IMR-90 (cell line): Measurements from ENCODE around the gene USP16. TPM values are rescaled to one million over a fixed set of nuclear protein-coding genes. Genes with fewer than 3 reads are reported as not detected.

ENCODE experiments used
- ATAC-seq: fragments of 200-7000 bp; cut with Tn5 transposase; 2 replicates; pipeline ENCODE4 v1.9.1; 2020; ENCODE audit warnings: low read depth, mild to moderate bottlenecking, moderate library complexity
- BruUV-seq: library from RNA; stranded (reverse); fragments of 400-500 nt; replicated peaks from 2 replicates; lab custom pipeline; 2021; lab: Mats Ljungman, UMichigan
- CTCF ChIA-PET: fragments of 300-600 bp; formaldehyde crosslinking; extraction: SDS; loops from one replicate; lab custom pipeline; 2021; ENCODE audit warnings: antibody characterized with exemption; lab: Yijun Ruan, JAX
- POLR2A ChIA-PET: fragments of 300-600 bp; sonication (Branson Sonifier 250); formaldehyde crosslinking; loops from one replicate; lab custom pipeline; 2022; ENCODE audit warnings: antibody characterized with exemption; ENCODE audit not compliant: unreplicated experiment; lab: Charles Lee
- DNase-seq: peaks from one replicate; pipeline ENCODE4 v3.0.0; 2013
- H2AFZ ChIP-seq: replicated peaks from 2 replicates; pipeline ENCODE3; 2013; ENCODE audit warnings: low read length, mild to moderate bottlenecking; ENCODE audit not compliant: poor library complexity
- H2AK5ac ChIP-seq: 2 replicates; pipeline ENCODE4 v1.6.1; 2013; ENCODE audit warnings: low read depth, low read length, inconsistent platforms
- H2AK9ac ChIP-seq: replicated peaks from 2 replicates; pipeline ENCODE3; 2013; ENCODE audit warnings: mild to moderate bottlenecking, low read depth, low read length, moderate library complexity; ENCODE audit not compliant: poor library complexity
- H2BK120ac ChIP-seq: 2 replicates; pipeline ENCODE4 v1.6.1; 2013; ENCODE audit warnings: low read depth, low read length, inconsistent platforms
- H2BK15ac ChIP-seq: 3 replicates; pipeline ENCODE4 v1.6.1; 2013; ENCODE audit warnings: low read depth, low read length, inconsistent platforms
- H2BK20ac ChIP-seq: 2 replicates; pipeline ENCODE4 v1.6.1; 2013; ENCODE audit warnings: low read depth, mild to moderate bottlenecking, inconsistent platforms, low read length, moderate library complexity
- H2BK5ac ChIP-seq: 2 replicates; pipeline ENCODE4 v1.6.1; 2013; ENCODE audit warnings: mild to moderate bottlenecking, low read depth, low read length, inconsistent platforms; ENCODE audit not compliant: poor library complexity, severe bottlenecking
- H3K14ac ChIP-seq: replicated peaks from 2 replicates; pipeline ENCODE4 v1.6.1; 2013; ENCODE audit warnings: low read depth, low read length, inconsistent platforms
- H3K18ac ChIP-seq: 2 replicates; pipeline ENCODE4 v1.6.1; 2013; ENCODE audit warnings: low read depth, low read length, control low read depth
- H3K23ac ChIP-seq: 2 replicates; pipeline ENCODE4 v1.6.1; 2013; ENCODE audit warnings: low read depth, low read length, inconsistent platforms
- H3K27ac ChIP-seq: 2 replicates; pipeline ENCODE4 v1.5.1; 2013; ENCODE audit warnings: mild to moderate bottlenecking, control low read depth, low read length; ENCODE audit not compliant: insufficient read depth
- H3K27me3 ChIP-seq: 2 replicates; pipeline ENCODE4 v1.6.1; 2013; ENCODE audit warnings: low read length; ENCODE audit not compliant: control insufficient read depth, insufficient read depth
- H3K36me3 ChIP-seq: 2 replicates; pipeline ENCODE4 v1.6.1; 2013; ENCODE audit warnings: low read length, mixed read lengths; ENCODE audit not compliant: control insufficient read depth, insufficient read depth
- H3K4ac ChIP-seq: 2 replicates; pipeline ENCODE4 v1.6.1; 2013; ENCODE audit warnings: low read depth, low read length, inconsistent platforms
- H3K4me1 ChIP-seq: 2 replicates; pipeline ENCODE4 v1.6.1; 2013; ENCODE audit warnings: low read length, mixed read lengths; ENCODE audit not compliant: control insufficient read depth, insufficient read depth
- H3K4me2 ChIP-seq: 2 replicates; pipeline ENCODE4 v1.6.1; 2013; ENCODE audit warnings: low read depth, mild to moderate bottlenecking, control low read depth, low read length, moderate library complexity
- H3K4me3 ChIP-seq: 2 replicates; pipeline ENCODE4 v1.5.1; 2013; ENCODE audit warnings: low read depth, mild to moderate bottlenecking, control low read depth, low read length, moderate library complexity; ENCODE audit not compliant: insufficient read depth
- H3K56ac ChIP-seq: 2 replicates; pipeline ENCODE4 v1.6.1; 2013; ENCODE audit warnings: low read length, inconsistent platforms; ENCODE audit not compliant: insufficient read depth; ENCODE audit errors: extremely low read depth
- H3K79me1 ChIP-seq, 2 experiments: 2 replicates each; pipeline ENCODE4 v1.6.1; 2013; ENCODE audit warnings: low read length in 2 of 2, inconsistent platforms in 1 of 2, low read depth in 1 of 2
- H3K9ac ChIP-seq: 2 replicates; pipeline ENCODE4 v1.6.1; 2013; ENCODE audit warnings: low read depth, low read length, control low read depth
- H3K9me1 ChIP-seq: 2 replicates; pipeline ENCODE4 v1.6.1; 2013; ENCODE audit warnings: low read length, inconsistent platforms; ENCODE audit not compliant: insufficient read depth
- H3K9me3 ChIP-seq: 2 replicates; pipeline ENCODE4 v1.6.1; 2013; ENCODE audit warnings: low read length; ENCODE audit not compliant: control insufficient read depth, insufficient read depth
- H4K20me1 ChIP-seq: 2 replicates; pipeline ENCODE4 v1.6.1; 2013; ENCODE audit warnings: low read length, inconsistent platforms; ENCODE audit not compliant: insufficient read depth
- H4K5ac ChIP-seq: 2 replicates; pipeline ENCODE4 v1.6.1; 2013; ENCODE audit warnings: mild to moderate bottlenecking, low read depth, low read length, control low read depth
- H4K8ac ChIP-seq, 2 experiments: 2 replicates each; pipeline ENCODE4 v1.6.1; 2013; ENCODE audit warnings: low read depth in 2 of 2, low read length in 2 of 2, control low read depth in 1 of 2, inconsistent platforms in 1 of 2
- H4K91ac ChIP-seq: 2 replicates; pipeline ENCODE4 v1.6.1; 2013; ENCODE audit warnings: low read depth, low read length, inconsistent platforms; ENCODE audit not compliant: insufficient read depth
- BHLHE40 ChIP-seq: fragments of 150-350 bp; IDR thresholded peaks from 2 replicates; pipeline ENCODE4 v1.6.1; 2016; ENCODE audit warnings: mild to moderate bottlenecking, low read depth, low read length
- CEBPB ChIP-seq: IDR thresholded peaks from 2 replicates; pipeline ENCODE4 v1.6.1; 2012; ENCODE audit warnings: low read depth, low read length, improper control_type of control experiment
- CHD1 ChIP-seq: IDR thresholded peaks from 2 replicates; pipeline ENCODE4 v1.6.1; 2012; ENCODE audit warnings: low read depth, low read length, improper control_type of control experiment
- CTCF ChIP-seq: conservative IDR thresholded peaks from 2 replicates; pipeline ENCODE4 v1.5.1; 2012; ENCODE audit warnings: mild to moderate bottlenecking, low read depth, low read length, improper control_type of control experiment
- ELK1 ChIP-seq: fragments of 150-350 bp; IDR thresholded peaks from 2 replicates; pipeline ENCODE4 v1.6.1; 2016; ENCODE audit warnings: low read depth, mild to moderate bottlenecking, low read length, moderate library complexity, borderline replicate concordance
- FOS ChIP-seq: fragments of 150-350 bp; IDR thresholded peaks from 2 replicates; pipeline ENCODE4 v1.6.1; 2016; ENCODE audit warnings: low read depth, low read length
- MAFK ChIP-seq: IDR thresholded peaks from 2 replicates; pipeline ENCODE4 v1.6.1; 2012; ENCODE audit warnings: low read depth, low read length, improper control_type of control experiment
- MAZ ChIP-seq: IDR thresholded peaks from 2 replicates; pipeline ENCODE4 v1.6.1; 2012; ENCODE audit warnings: low read depth, mild to moderate bottlenecking, low read length, improper control_type of control experiment, moderate library complexity, borderline replicate concordance
- MXI1 ChIP-seq: IDR thresholded peaks from 2 replicates; pipeline ENCODE4 v1.6.1; 2012; ENCODE audit warnings: low read depth, mild to moderate bottlenecking, low read length, moderate library complexity, borderline replicate concordance
- NFE2L2 ChIP-seq: fragments of 150-350 bp; IDR thresholded peaks from 2 replicates; pipeline ENCODE4 v1.6.1; 2016; ENCODE audit warnings: low read depth, mild to moderate bottlenecking, low read length
- POLR2A ChIP-seq: IDR thresholded peaks from 2 replicates; pipeline ENCODE4 v1.6.1; 2012; ENCODE audit warnings: mild to moderate bottlenecking, low read depth, low read length
- RAD21 ChIP-seq: IDR thresholded peaks from 2 replicates; pipeline ENCODE4 v1.6.1; 2012; ENCODE audit warnings: low read length, improper control_type of control experiment
- RCOR1 ChIP-seq: IDR thresholded peaks from 2 replicates; pipeline ENCODE4 v1.6.1; 2012; ENCODE audit warnings: mild to moderate bottlenecking, low read length, improper control_type of control experiment; ENCODE audit not compliant: insufficient replicate concordance
- RFX5 ChIP-seq: IDR thresholded peaks from 2 replicates; pipeline ENCODE4 v1.8.0; 2012; ENCODE audit warnings: low read depth, mild to moderate bottlenecking, low read length, moderate library complexity
- SMC3 ChIP-seq: fragments of 150-350 bp; IDR thresholded peaks from 2 replicates; pipeline ENCODE4 v1.6.1; 2016; ENCODE audit warnings: low read depth, mild to moderate bottlenecking, antibody characterized with exemption, low read length, moderate library complexity
- USF2 ChIP-seq: fragments of 150-350 bp; IDR thresholded peaks from 2 replicates; pipeline ENCODE4 v1.6.1; 2017; ENCODE audit warnings: mild to moderate bottlenecking, antibody characterized with exemption, low read length, low read depth
- WGBS, 2 experiments: methylation state at CpG; one replicate each; pipeline versions ENCODE4 v1.1.5 to v1.1.7; 2013; ENCODE audit warnings: missing lambda C conversion rate in 2 of 2; ENCODE audit not compliant: insufficient read length in 1 of 2; ENCODE audit errors: extremely low coverage in 2 of 2; 5-methylcytosine and 5-hydroxymethylcytosine counted together
- dilution Hi-C: fragments of 300-500 bp; cut with HindIII; formaldehyde crosslinking; loops from one replicate; pipeline ENCODE4 v1.14.3; 2018; ENCODE audit warnings: low sequenced_read_pairs; ENCODE audit not compliant: unreplicated experiment
- in situ Hi-C: fragments of 300-500 bp; cut with MboI; formaldehyde crosslinking; loops from 3 replicates; pipeline ENCODE4 v1.14.3; 2019; ENCODE audit warnings: low sequenced_read_pairs, inconsistent platforms, mixed read lengths
- intact Hi-C: fragments of 100-400 bp; cut with micrococcal nuclease; formaldehyde crosslinking; loops from 2 replicates; pipeline ENCODE4 v1.10.0; 2022
- polyA plus RNA-seq, 3 experiments: library from polyadenylated mRNA; depleted of rRNA; stranded (reverse); fragments of >200 nt; gene quantifications; 2 replicates each; pipeline ENCODE4 v1.2.3, GENCODE V29; 2012; ENCODE audit warnings: low replicate concordance in 1 of 3
- total RNA-seq: library from RNA; depleted of rRNA; stranded (reverse); fragments of >200 nt; gene quantifications from 2 replicates; pipeline ENCODE4 v1.2.3, GENCODE V29; 2012

USP16 gene
- total and polyA plus RNA-seq, 2 of the 4 experiments (the other 2 are of a cell fraction): 15.5 to 28.7 TPM

- Histone ChIP-seq H3K27ac (peak overlapping the region; percentile 62), H3K9me1 (peaks cover 9% of the 10 kb centered on the region), H4K91ac (peak overlapping the region; percentile 80), H3K4me2 (peak overlapping the region; percentile 95), H3K14ac (peak overlapping the region; percentile 96), H3K18ac (peak overlapping the region; percentile 96), H3K4me1 (peaks cover 10% of the 10 kb centered on the region), H2BK15ac (peak overlapping the region; percentile 48; the same call in 2 of the 3 replicates), H3K4me3 (peak overlapping the region; percentile 35), H2BK5ac (peak overlapping the region; percentile 73), H2AK9ac (peak overlapping the region; percentile 6), H4K5ac (peak overlapping the region; percentile 93), H3K9me3 (no peaks in the 10 kb centered on the region), H2BK120ac (peak overlapping the region; percentile 93), H4K20me1 (peaks cover 8% of the 10 kb centered on the region), H2BK20ac (peak overlapping the region; percentile 83), H3K4ac (peak overlapping the region; percentile 83), H3K36me3 (no peaks in the 10 kb centered on the region), H3K9ac (peak overlapping the region; percentile 64), H3K79me1 (peaks cover 0 to 18% of the 10 kb centered on the region in 2 experiments; a peak in 2 of 4 replicates), H2AK5ac (0 out of 2 replicates have a peak overlapping the region, but pooled peaks have one; percentile 17), H3K56ac (peak overlapping the region; percentile 82; the same call in 1 of the 2 replicates), H4K8ac (peak overlapping the region; percentile 54 to 83), H3K23ac (peak overlapping the region; percentile 84), H3K27me3 (no peaks in the 10 kb centered on the region), H2AFZ (peak overlapping the region; percentile 82)
- ChIA-PET POLR2A (no interaction called here), CTCF (no interaction called here)
- ATAC-seq: peak; percentile 16; the same call in 1 of the 2 replicates
- WGBS, 2 experiments: no CpG with 5 or more reads among the region's 6 CpGs
- dilution Hi-C loops: no loop called here
- DNase-seq: peak; percentile 48
- BruUV-seq: no TSS peak
- TF ChIP-seq SMC3: no peak
- no peak for TF ChIP-seq RAD21
- TF ChIP-seq FOS: no peak
- no peak for TF ChIP-seq CHD1
- no peak for TF ChIP-seq NFE2L2
- no peak for TF ChIP-seq CTCF
- no peak for TF ChIP-seq RCOR1
- no peak for TF ChIP-seq MXI1
- no peak for TF ChIP-seq BHLHE40
- TF ChIP-seq RFX5: no peak
- no peak for TF ChIP-seq USF2
- TF ChIP-seq MAFK: no peak
- no peak for TF ChIP-seq CEBPB
- no peak for TF ChIP-seq POLR2A
- no peak for TF ChIP-seq ELK1
- TF ChIP-seq MAZ: no peak
- in situ Hi-C loops: loop anchor here (25.0 kb wide), 1 partner anchor 2010 kb away; no protein-coding TSS in a partner anchor
- intact Hi-C loops: no loop called here
Measured at GRCh38 chr21:29077651-29078090, 53.2 kb downstream of the USP16 start.
